Superior temporal gyrus (tissue), 1 donor: ENCODE data around the gene ADAM8.

Source experiments
- DNase-seq: peaks from one replicate; pipeline ENCODE4 v3.0.0-alpha.2; 2016; ENCODE audit errors: extremely low spot score

ADAM8 gene

DNA sequence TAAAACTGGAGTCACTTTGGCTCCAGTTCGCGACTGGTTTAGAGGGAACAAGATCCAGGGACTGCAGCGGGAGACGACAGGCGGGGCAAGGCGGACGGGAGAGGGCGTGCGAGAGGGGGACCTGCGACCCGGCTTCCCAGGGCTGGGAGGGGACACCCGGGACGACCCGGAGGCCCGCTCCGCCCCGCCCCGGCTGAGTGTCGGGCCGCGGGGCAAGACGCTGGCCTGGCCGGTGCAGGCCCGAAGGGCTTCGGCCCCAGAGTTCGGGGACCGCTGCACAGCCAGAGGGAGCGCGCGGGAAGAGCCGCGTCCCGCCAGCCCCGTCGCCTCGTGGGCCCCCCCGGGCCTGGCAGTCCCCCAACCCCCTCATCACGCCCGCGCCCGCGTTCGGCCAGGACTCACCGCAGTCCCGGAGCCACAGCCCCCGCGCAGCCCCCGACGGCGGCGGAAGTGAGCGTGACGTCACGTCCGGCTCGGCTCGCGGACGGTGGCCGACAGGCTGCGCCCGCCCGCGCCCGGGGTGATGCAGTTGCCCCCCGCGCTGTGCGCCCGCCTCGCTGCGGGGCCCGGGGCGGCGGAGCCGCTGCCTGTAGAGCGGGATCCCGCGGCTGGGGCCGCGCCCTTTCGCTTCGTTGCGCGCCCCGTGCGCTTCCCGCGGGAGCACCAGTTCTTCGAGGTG is 31.9 kb upstream of the ADAM8 start, which contains the start of the genes TUBGCP2 and ZNF511:
Gene TUBGCP2, minus strand, starts transcription at position 452 of the 679 bp plus-strand sequence. CDS start 5,931 bp downstream, outside the sequence.
Gene ZNF511, plus strand, starts transcription at position 494 of the 679 bp plus-strand sequence. Its CDS starts 30 bp downstream, at position 524.
- peak; percentile 80 for DNase-seq

GRCh38 chr10:133307776-133308420 is 31.2 kb upstream of the ADAM8 start:
- no peak for DNase-seq

- no peak for DNase-seq
These were observed 30.3 kb upstream of the ADAM8 start for GRCh38 chr10:133306941-133307379.

DNA sequence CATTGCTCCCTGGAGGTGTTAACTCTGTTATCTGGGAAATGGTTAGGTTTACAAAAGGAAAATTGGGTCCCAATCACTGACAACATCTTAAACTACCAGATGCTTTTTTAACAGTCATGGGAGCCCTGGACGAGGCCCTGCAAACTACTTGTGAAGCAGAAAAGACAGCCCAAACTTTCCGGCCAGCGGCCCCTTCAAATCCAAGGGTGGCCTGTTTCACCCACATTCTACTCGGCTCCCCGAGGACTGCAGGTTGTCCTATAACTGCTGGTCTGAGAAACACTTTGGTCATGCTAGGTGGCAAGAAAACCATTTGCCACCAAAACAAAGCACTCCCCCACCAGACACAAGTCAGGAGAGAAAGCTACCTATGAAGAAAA is 29.4 kb upstream of the ADAM8 start:
- DNase-seq: no peak

DNA sequence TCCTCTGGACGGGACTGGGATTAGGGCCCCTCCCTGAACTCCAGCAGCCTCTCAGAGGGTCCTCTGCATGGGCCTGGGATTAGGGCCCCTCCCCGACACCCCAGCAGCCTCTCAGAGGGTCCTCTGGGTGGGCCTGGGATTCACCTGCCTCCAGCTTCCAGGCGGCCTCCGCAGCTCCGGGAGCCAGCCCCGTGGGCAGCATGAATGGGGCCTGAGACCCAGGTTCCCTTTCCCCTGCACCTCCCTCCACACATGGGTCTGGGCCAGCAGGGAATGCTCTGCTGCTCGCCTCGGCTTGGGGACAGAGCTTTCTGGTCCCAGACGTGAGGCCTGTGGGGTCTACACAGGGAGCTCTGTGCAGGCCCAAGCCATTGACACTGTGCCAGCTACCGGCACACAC is 26.5 kb upstream of the ADAM8 start:
- DNase-seq: no peak

DNA sequence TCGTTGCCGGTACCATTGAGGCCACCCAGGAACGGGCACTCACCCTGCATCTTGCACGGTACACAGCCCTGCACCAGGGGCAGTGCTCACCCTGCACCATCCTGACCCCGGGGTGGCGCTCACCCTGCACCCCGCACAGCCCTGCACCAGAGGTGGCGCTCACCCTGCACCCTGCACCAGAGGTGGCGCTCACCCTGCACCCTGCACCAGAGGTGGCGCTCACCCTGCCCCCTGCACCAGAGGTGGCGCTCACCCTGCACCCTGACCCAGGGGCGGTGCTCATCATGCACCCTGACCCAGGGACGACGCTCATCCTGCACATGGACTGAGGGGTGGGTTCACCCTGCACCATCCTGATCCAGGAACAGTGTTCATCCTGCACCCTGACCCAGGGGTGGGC is 25.6 kb upstream of the ADAM8 start:
- DNase-seq: no peak

GRCh38 chr10:133299738-133300137 is 23.1 kb upstream of the ADAM8 start:
- no peak for DNase-seq

DNA sequence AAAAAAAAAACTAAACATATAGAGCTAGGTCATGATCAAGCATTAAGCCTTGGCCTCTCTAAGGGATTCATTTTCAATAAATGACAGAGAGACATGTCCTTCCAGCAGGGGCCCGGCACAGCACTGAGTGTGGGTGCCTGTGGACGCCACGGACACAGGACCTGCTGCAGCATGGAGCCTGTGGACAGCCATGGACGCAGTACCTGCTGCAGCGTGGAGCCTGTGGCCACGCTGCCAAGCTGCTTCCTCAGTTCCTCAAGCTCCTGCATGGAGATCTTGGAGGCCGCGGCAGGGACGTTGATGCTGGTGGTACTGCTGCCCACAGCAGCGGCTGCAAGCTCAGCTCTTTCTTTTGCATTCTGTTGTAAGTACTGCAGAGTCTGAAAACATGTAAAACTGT is 22.6 kb upstream of the ADAM8 start:
- DNase-seq: no peak

DNA sequence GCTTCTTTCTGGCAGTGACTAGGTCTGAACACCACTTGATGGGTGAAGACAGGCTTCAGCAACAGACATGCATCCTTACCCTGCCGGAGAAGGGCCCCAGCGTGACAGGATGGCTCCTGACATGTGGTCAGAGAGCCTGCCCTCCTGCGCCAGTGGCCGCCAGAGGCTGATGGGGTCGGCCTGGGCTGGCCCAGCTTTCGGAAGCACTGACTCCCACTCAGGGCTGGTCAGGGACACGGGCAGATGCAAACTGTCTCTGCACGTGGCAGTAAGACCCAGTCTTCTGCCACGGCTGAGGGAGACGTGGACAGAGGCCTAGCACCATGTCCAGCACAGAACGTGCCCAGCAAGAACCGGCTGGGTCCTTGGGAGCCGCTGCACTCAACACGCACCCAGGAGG is 21.8 kb upstream of the ADAM8 start:
- no peak for DNase-seq

DNA sequence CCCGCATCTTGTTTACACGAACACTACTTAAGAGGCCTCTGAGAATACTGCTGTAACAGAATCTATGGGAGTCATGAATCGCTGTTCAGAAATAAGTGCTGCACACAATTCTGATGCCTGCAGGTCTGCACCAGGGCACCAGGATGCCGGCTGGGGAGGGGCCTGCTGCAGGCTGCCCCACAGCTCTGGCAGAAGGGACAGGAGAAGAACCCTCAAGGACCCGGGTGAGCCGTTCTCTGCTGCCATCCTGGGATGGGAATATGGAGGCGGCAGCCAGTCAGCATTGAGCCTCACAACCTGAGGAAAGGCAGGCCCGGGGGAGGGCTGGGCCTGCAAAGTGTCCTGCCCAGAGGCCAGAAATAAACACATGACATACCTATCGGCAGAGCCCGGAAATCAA is 20.8 kb upstream of the ADAM8 start:
- no peak for DNase-seq

- no peak for DNase-seq
These were observed 19.0 kb upstream of the ADAM8 start for GRCh38 chr10:133295426-133296320.

GRCh38 chr10:133294189-133294588 is 17.5 kb upstream of the ADAM8 start:
- DNase-seq: no peak

GRCh38 chr10:133293810-133294119 is 17.1 kb upstream of the ADAM8 start:
- DNase-seq: no peak

DNA sequence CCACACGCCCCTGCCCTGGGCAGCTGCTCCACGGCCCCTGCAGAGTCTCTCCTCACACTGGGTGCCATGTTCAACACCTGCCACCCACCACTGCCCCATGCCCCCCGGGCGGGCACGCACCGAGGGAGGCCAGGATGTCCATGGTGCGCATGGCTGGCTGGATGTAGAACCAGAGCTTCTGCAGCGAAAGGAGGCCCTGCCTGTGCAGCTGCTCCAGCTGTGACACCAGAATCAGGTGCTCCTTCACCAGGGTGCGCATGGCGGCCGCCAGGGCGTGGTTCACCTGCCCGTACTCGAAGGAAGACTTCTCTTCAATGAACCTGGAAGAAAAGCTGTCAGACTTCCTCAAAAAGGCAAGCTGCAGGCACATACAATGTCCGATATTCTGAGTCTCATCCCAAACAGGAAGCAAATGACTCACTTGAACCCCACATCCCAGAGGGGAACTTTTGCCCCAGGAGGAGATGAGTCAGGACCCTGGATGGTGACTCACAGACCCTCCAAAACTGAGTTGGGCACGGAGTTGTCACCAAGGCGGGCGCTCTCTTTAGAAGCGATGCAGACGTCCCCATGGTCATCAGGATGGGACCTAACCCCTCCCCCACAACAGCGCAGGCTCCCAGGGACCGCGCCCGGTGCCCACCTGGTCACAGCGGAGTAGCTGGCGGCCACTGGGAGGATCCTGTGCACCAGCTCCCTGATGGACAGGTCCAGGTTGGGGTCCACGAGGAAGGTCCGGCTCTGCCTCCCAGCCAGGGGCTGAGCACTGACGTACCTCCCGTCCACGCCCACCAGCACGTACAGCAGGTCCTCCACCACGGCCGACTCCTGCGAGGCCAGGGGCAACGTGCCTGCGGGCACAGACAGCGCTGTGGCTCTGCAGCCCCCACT is 16.5 kb upstream of the ADAM8 start:
- no peak for DNase-seq

GRCh38 chr10:133289761-133290160 is 13.1 kb upstream of the ADAM8 start:
- no peak for DNase-seq

DNA sequence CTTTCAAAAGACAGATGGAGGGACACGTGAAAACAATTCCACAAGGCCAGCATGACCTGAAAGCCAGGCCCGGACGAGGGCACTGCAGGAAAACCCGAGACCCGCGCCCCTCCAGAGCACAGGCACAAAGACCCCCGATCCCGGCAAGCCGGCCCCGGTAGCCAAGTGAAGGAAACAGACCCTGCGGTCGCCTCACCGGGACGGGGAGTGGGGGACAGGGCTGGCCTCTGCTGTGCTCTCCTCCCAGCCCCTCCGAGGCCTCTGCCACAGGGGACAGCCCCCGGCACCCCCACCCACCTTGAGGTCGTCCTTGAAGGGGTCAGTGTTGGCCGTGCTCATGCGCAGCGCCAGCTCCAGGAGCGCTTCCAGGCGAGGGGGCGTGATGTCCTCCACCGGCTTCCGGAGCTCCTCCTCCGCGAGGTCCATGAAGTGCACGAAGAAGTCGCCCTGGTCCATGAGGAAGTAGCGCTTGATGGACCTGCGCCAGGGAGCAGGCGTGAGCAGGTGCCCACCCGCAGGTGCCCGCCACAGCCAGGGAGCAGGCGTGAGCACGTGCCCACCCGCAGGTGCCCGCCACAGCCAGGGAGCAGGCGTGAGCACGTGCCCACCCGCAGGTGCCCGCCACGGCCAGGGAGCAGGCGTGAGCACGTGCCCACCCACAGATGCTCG is 11.3 kb upstream of the ADAM8 start:
- DNase-seq: no peak

- DNase-seq: no peak
These were observed 9.7 kb upstream of the ADAM8 start for GRCh38 chr10:133286366-133286765.

- DNase-seq: no peak
These were observed 8.5 kb upstream of the ADAM8 start for GRCh38 chr10:133285217-133285616.

DNA sequence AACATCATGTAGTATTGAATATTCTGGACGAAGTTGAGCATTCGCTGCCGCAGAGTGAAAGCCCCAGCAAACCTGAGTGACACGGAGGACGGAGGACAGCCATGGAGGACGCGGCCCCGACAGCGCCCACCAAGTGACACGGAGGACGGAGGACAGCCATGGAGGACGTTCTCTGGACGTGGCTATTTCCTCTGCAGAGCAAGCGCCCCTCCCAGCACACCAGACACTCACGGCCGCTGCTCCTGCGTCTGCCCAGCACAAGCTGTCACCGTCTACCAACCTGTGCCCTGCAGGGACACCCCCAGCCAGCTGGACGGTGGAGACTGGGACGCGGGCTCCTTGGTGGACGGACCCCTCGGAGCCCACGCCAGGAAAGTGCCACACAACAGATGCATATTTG is 7.3 kb upstream of the ADAM8 start:
- no peak for DNase-seq

GRCh38 chr10:133282846-133283390 is 6.2 kb upstream of the ADAM8 start:
- no peak for DNase-seq
